ENCODE data around the gene FGFR2. TPM values are rescaled to one million over a fixed set of nuclear protein-coding genes. Genes with fewer than 3 reads are reported as not detected.

The FGFR2 gene
- total and polyA plus RNA-seq, 4 donors, result 0.67 to 13.1 (median 5.2) TPM

- H3K36me3 ChIP-seq (ENCODE audit: control insufficient read depth in 1 of 2, insufficient read depth in 2 of 2, low read length in 1 of 2), result no peaks in the 10 kb centered on the region
- no peaks in the 10 kb centered on the region for H3K4me1 ChIP-seq (ENCODE audit: control insufficient read depth in 1 of 2, insufficient read depth in 2 of 2, low read length in 2 of 2)
- DNase-seq, result no peak
- H3K27ac ChIP-seq (ENCODE audit: low read depth in 1 of 2, low read length in 2 of 2), result no peak overlapping the region
- ATAC-seq (ENCODE audit: low FRiP score), result no peak
- WGBS, 2 donors, result 51 to 52% methylated on average over 8 of the region's 8 CpGs
- no peaks in the 10 kb centered on the region for H3K9me3 ChIP-seq (ENCODE audit: control insufficient read depth, low read length)
- H3K27me3 ChIP-seq (ENCODE audit: control insufficient read depth in 1 of 2, insufficient read depth in 2 of 2, low read length in 1 of 2), result no peaks in the 10 kb centered on the region
- H3K4me3 ChIP-seq (ENCODE audit: low read length in 2 of 2), result no peak overlapping the region
- intact Hi-C loops (cut with DNase I), result no loop called here
Observed at GRCh38 chr10:121631365-121632029, 33.3 kb upstream of the FGFR2 start.

- Histone ChIP-seq H3K4me3 (ENCODE audit: low read length in 2 of 2) (no peak overlapping the region), H3K27ac (ENCODE audit: low read depth in 1 of 2, low read length in 2 of 2) (no peak overlapping the region), H3K36me3 (ENCODE audit: control insufficient read depth in 1 of 2, insufficient read depth in 2 of 2, low read length in 1 of 2) (no peaks in the 10 kb centered on the region), H3K27me3 (ENCODE audit: control insufficient read depth in 1 of 2, insufficient read depth in 2 of 2, low read length in 1 of 2) (no peaks in the 10 kb centered on the region), H3K9me3 (ENCODE audit: control insufficient read depth, low read length) (no peaks in the 10 kb centered on the region), H3K4me1 (ENCODE audit: control insufficient read depth in 1 of 2, insufficient read depth in 2 of 2, low read length in 2 of 2) (no peaks in the 10 kb centered on the region)
- 89 to 91% methylated on average over 4 of the region's 4 CpGs for WGBS, 2 donors
- intact Hi-C loops (cut with DNase I), result no loop called here
- ATAC-seq (ENCODE audit: low FRiP score) (no peak), DNase-seq (no peak)
Observed at GRCh38 chr10:121628859-121629258, 30.6 kb upstream of the FGFR2 start.

- Histone ChIP-seq H3K9me3 (ENCODE audit: control insufficient read depth, low read length) (no peaks in the 10 kb centered on the region), H3K4me3 (ENCODE audit: low read length in 2 of 2) (no peak overlapping the region), H3K4me1 (ENCODE audit: control insufficient read depth in 1 of 2, insufficient read depth in 2 of 2, low read length in 2 of 2) (no peaks in the 10 kb centered on the region), H3K27me3 (ENCODE audit: control insufficient read depth in 1 of 2, insufficient read depth in 2 of 2, low read length in 1 of 2) (no peaks in the 10 kb centered on the region), H3K36me3 (ENCODE audit: control insufficient read depth in 1 of 2, insufficient read depth in 2 of 2, low read length in 1 of 2) (no peaks in the 10 kb centered on the region), H3K27ac (ENCODE audit: low read depth in 1 of 2, low read length in 2 of 2) (no peak overlapping the region)
- intact Hi-C loops (cut with DNase I), result no loop called here
- DNase-seq, result no peak
- 12 to 13% methylated on average over 15 of the region's 15 CpGs for WGBS, 2 donors
- no peak for ATAC-seq (ENCODE audit: low FRiP score)
Observed at GRCh38 chr10:121627876-121628581, 29.8 kb upstream of the FGFR2 start.

GRCh38 chr10:121624836-121625486, 26.7 kb upstream of the FGFR2 start:
- H3K27ac ChIP-seq (ENCODE audit: low read depth in 1 of 2, low read length in 2 of 2), result no peak overlapping the region
- H3K9me3 ChIP-seq (ENCODE audit: control insufficient read depth, low read length), result no peaks in the 10 kb centered on the region
- H3K27me3 ChIP-seq (ENCODE audit: control insufficient read depth in 1 of 2, insufficient read depth in 2 of 2, low read length in 1 of 2), result no peaks in the 10 kb centered on the region
- 24 to 40% methylated on average over 11 of the region's 11 CpGs for WGBS, 2 donors
- no peak overlapping the region for H3K4me3 ChIP-seq (ENCODE audit: low read length in 2 of 2)
- no peaks in the 10 kb centered on the region for H3K36me3 ChIP-seq (ENCODE audit: control insufficient read depth in 1 of 2, insufficient read depth in 2 of 2, low read length in 1 of 2)
- no peak for DNase-seq
- ATAC-seq (ENCODE audit: low FRiP score), result no peak
- intact Hi-C loops (cut with DNase I), result no loop called here
- H3K4me1 ChIP-seq (ENCODE audit: control insufficient read depth in 1 of 2, insufficient read depth in 2 of 2, low read length in 2 of 2), result no peaks in the 10 kb centered on the region

GRCh38 chr10:121618906-121619305, 20.7 kb upstream of the FGFR2 start:
- H3K36me3 ChIP-seq (ENCODE audit: control insufficient read depth in 1 of 2, insufficient read depth in 2 of 2, low read length in 1 of 2), result no peaks in the 10 kb centered on the region
- intact Hi-C loops (cut with DNase I), result no loop called here
- DNase-seq (no peak), ATAC-seq (ENCODE audit: low FRiP score) (no peak)
- H3K27me3 ChIP-seq (ENCODE audit: control insufficient read depth in 1 of 2, insufficient read depth in 2 of 2, low read length in 1 of 2), result no peaks in the 10 kb centered on the region
- peaks cover 2% of the 10 kb centered on the region for H3K9me3 ChIP-seq (ENCODE audit: control insufficient read depth, low read length)
- no peak overlapping the region for H3K27ac ChIP-seq (ENCODE audit: low read depth in 1 of 2, low read length in 2 of 2)
- WGBS, 2 donors, result 97% methylated on average over 2 of the region's 2 CpGs
- no peaks in the 10 kb centered on the region for H3K4me1 ChIP-seq (ENCODE audit: control insufficient read depth in 1 of 2, insufficient read depth in 2 of 2, low read length in 2 of 2)
- H3K4me3 ChIP-seq (ENCODE audit: low read length in 2 of 2), result no peak overlapping the region

- H3K27ac ChIP-seq (ENCODE audit: low read depth in 1 of 2, low read length in 2 of 2), result no peak overlapping the region
- ATAC-seq (ENCODE audit: low FRiP score), result no peak
Observed at GRCh38 chr10:121617176-121617575, 18.9 kb upstream of the FGFR2 start.

GRCh38 chr10:121616291-121616690, 18.0 kb upstream of the FGFR2 start:
- Histone ChIP-seq H3K4me1 (ENCODE audit: control insufficient read depth in 1 of 2, insufficient read depth in 2 of 2, low read length in 2 of 2) (no peaks in the 10 kb centered on the region), H3K9me3 (ENCODE audit: control insufficient read depth, low read length) (peaks cover 2% of the 10 kb centered on the region), H3K27ac (ENCODE audit: low read depth in 1 of 2, low read length in 2 of 2) (no peak overlapping the region), H3K4me3 (ENCODE audit: low read length in 2 of 2) (no peak overlapping the region), H3K27me3 (ENCODE audit: control insufficient read depth in 1 of 2, insufficient read depth in 2 of 2, low read length in 1 of 2) (no peaks in the 10 kb centered on the region), H3K36me3 (ENCODE audit: control insufficient read depth in 1 of 2, insufficient read depth in 2 of 2, low read length in 1 of 2) (no peaks in the 10 kb centered on the region)
- DNase-seq, result no peak
- WGBS, 2 donors, result 89 to 91% methylated on average over 11 of the region's 11 CpGs
- intact Hi-C loops (cut with DNase I), result no loop called here
- no peak for ATAC-seq (ENCODE audit: low FRiP score)

More at GRCh38 chr10:121617176-121617575, 18.9 kb upstream of the FGFR2 start:
- no peaks in the 10 kb centered on the region for H3K4me1 ChIP-seq (ENCODE audit: control insufficient read depth in 1 of 2, insufficient read depth in 2 of 2, low read length in 2 of 2)
- peaks cover 2% of the 10 kb centered on the region for H3K9me3 ChIP-seq (ENCODE audit: control insufficient read depth, low read length)
- intact Hi-C loops (cut with DNase I), result no loop called here
- DNase-seq, result no peak
- H3K27me3 ChIP-seq (ENCODE audit: control insufficient read depth in 1 of 2, insufficient read depth in 2 of 2, low read length in 1 of 2), result no peaks in the 10 kb centered on the region
- H3K36me3 ChIP-seq (ENCODE audit: control insufficient read depth in 1 of 2, insufficient read depth in 2 of 2, low read length in 1 of 2), result no peaks in the 10 kb centered on the region
- 71 to 84% methylated on average over 7 of the region's 7 CpGs for WGBS, 2 donors
- H3K4me3 ChIP-seq (ENCODE audit: low read length in 2 of 2), result no peak overlapping the region

GRCh38 chr10:121615836-121616235, 17.6 kb upstream of the FGFR2 start:
- ATAC-seq (ENCODE audit: low FRiP score) (no peak), DNase-seq (no peak)
- Histone ChIP-seq H3K4me1 (ENCODE audit: control insufficient read depth in 1 of 2, insufficient read depth in 2 of 2, low read length in 2 of 2) (no peaks in the 10 kb centered on the region), H3K36me3 (ENCODE audit: control insufficient read depth in 1 of 2, insufficient read depth in 2 of 2, low read length in 1 of 2) (no peaks in the 10 kb centered on the region), H3K4me3 (ENCODE audit: low read length in 2 of 2) (no peak overlapping the region), H3K9me3 (ENCODE audit: control insufficient read depth, low read length) (peaks cover 2% of the 10 kb centered on the region), H3K27me3 (ENCODE audit: control insufficient read depth in 1 of 2, insufficient read depth in 2 of 2, low read length in 1 of 2) (no peaks in the 10 kb centered on the region), H3K27ac (ENCODE audit: low read depth in 1 of 2, low read length in 2 of 2) (no peak overlapping the region)
- WGBS, 2 donors, result 86 to 90% methylated on average over 7 of the region's 7 CpGs
- intact Hi-C loops (cut with DNase I), result no loop called here

- H3K27ac ChIP-seq (ENCODE audit: low read depth in 1 of 2, low read length in 2 of 2), result no peak overlapping the region
- 88% methylated on average over 12 of the region's 12 CpGs for WGBS, 2 donors
- no peak for DNase-seq
- ATAC-seq (ENCODE audit: low FRiP score), result no peak
- peaks cover 2% of the 10 kb centered on the region for H3K9me3 ChIP-seq (ENCODE audit: control insufficient read depth, low read length)
- no peaks in the 10 kb centered on the region for H3K27me3 ChIP-seq (ENCODE audit: control insufficient read depth in 1 of 2, insufficient read depth in 2 of 2, low read length in 1 of 2)
- no peaks in the 10 kb centered on the region for H3K4me1 ChIP-seq (ENCODE audit: control insufficient read depth in 1 of 2, insufficient read depth in 2 of 2, low read length in 2 of 2)
- H3K4me3 ChIP-seq (ENCODE audit: low read length in 2 of 2), result no peak overlapping the region
- intact Hi-C loops (cut with DNase I), result no loop called here
- H3K36me3 ChIP-seq (ENCODE audit: control insufficient read depth in 1 of 2, insufficient read depth in 2 of 2, low read length in 1 of 2), result no peaks in the 10 kb centered on the region
Observed at GRCh38 chr10:121615435-121615793, 17.2 kb upstream of the FGFR2 start.
